Tibial nerve (tissue), 4 donors: Measurements from ENCODE around the gene RICTOR. TPM values are rescaled to one million over a fixed set of nuclear protein-coding genes. Genes with fewer than 3 reads are reported as not detected.

ENCODE experiments used
- DNase-seq, 2 donors: peaks; one replicate each; pipeline ENCODE4 v3.0.0-alpha.2; 2019; ENCODE audit warnings: low spot score in 2 of 2
- H3K27ac ChIP-seq, 4 donors: fragments of 200-600 bp; sonication (generic) in 3 of 4; one replicate each; pipeline ENCODE4 v1.5.1; 2017 to 2019; ENCODE audit warnings: mild to moderate bottlenecking in 1 of 4
- H3K27me3 ChIP-seq, 2 donors: fragments of 200-600 bp; sonication (generic) in 1 of 2; one replicate each; pipeline versions ENCODE4 v1.5.1 to v1.6.0; 2017 to 2019
- H3K36me3 ChIP-seq, 3 donors: fragments of 200-600 bp; sonication (generic); one replicate each; pipeline ENCODE4 v1.5.1; 2018 to 2019
- H3K4me1 ChIP-seq, 4 donors: fragments of 200-600 bp; sonication (generic) in 3 of 4; one replicate each; pipeline ENCODE4 v1.5.1; 2017 to 2019
- H3K4me3 ChIP-seq, 4 donors: fragments of 200-600 bp; sonication (generic) in 3 of 4; one replicate each; pipeline ENCODE4 v1.5.1; 2017 to 2019; ENCODE audit warnings: mild to moderate bottlenecking in 1 of 4, moderate library complexity in 1 of 4
- H3K9me3 ChIP-seq, 4 donors: fragments of 200-600 bp; sonication (generic) in 3 of 4; one replicate each; pipeline ENCODE4 v1.5.1; 2017 to 2019
- EP300 ChIP-seq, 2 donors: sonication (generic); formaldehyde crosslinking; IDR thresholded peaks; one replicate each; pipeline ENCODE4 v1.6.1; 2017; ENCODE audit warnings: antibody characterized with exemption in 2 of 2, mild to moderate bottlenecking in 1 of 2
- POLR2A ChIP-seq, 2 donors: fragments of 450-650 bp; IDR thresholded peaks; one replicate each; pipeline ENCODE4 v1.6.1; 2017; ENCODE audit warnings: antibody characterized with exemption in 2 of 2, mild to moderate bottlenecking in 2 of 2, moderate library complexity in 2 of 2
- WGBS, 2 donors: methylation state at CpG; one replicate each; pipeline ENCODE4 v1.1.5; 2018; 5-methylcytosine and 5-hydroxymethylcytosine counted together
- total RNA-seq, 4 donors: library from RNA; depleted of rRNA; stranded (reverse); fragments of >200 nt; gene quantifications; one replicate each; pipeline ENCODE4 v1.1.0, GENCODE V29; 2016
- TF ChIP-seq, protein P1 (sequence below), 5 experiments: fragments of 200-600 bp in 3 of 5; fragments of 450-650 bp in 2 of 5; sonication (generic) in 3 of 5; IDR thresholded peaks; one replicate each; pipeline ENCODE4 v1.5.1; 2016 to 2019; ENCODE audit warnings: antibody characterized with exemption in 5 of 5, mild to moderate bottlenecking in 3 of 5, moderate library complexity in 2 of 5

RICTOR gene
- total RNA-seq, 4 donors from 2014 or later, result 33.9 to 59.0 (median 44.3) TPM

- 82 to 84% methylated on average over 7 of the region's 7 CpGs for WGBS, 2 donors
These were observed 50.2 kb downstream of the RICTOR start for GRCh38 chr5:39024005-39024404.

DNA sequence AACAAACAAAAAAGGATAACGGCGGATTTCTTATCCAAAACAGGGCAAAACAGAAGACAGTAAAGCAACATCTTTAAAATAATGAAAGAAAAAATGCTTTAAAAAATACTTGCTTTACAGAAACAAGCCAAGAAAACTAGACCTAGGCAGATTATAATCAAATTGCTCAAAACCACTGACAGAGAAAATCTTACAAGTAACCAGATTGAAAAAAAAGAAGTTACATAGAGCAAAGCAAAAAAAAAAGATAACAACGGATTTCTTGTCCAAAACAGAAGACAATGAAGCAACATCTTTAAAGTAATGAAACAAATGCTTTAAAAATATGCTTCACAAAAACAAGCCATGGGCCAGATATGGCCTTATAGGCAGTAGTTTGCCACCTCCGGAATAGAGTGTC lies 51.1 kb downstream of the RICTOR start:
- 81 to 82% methylated on average over 4 of the region's 4 CpGs for WGBS, 2 donors
- Histone ChIP-seq H3K27me3 (no peaks in the 10 kb centered on the region), H3K27ac (no peak overlapping the region), H3K9me3 (peaks cover 0 to 5% (median 0%) of the 10 kb centered on the region in 4 donors), H3K4me3 (no peak overlapping the region), H3K36me3 (peaks cover 0 to 25% (median 0%) of the 10 kb centered on the region in 3 donors), H3K4me1 (peaks cover 0 to 24% (median 5%) of the 10 kb centered on the region in 4 donors)
- no peak for TF ChIP-seq POLR2A (IDR thresholded peaks at IDR 0.05)
- TF ChIP-seq, protein P1, sequence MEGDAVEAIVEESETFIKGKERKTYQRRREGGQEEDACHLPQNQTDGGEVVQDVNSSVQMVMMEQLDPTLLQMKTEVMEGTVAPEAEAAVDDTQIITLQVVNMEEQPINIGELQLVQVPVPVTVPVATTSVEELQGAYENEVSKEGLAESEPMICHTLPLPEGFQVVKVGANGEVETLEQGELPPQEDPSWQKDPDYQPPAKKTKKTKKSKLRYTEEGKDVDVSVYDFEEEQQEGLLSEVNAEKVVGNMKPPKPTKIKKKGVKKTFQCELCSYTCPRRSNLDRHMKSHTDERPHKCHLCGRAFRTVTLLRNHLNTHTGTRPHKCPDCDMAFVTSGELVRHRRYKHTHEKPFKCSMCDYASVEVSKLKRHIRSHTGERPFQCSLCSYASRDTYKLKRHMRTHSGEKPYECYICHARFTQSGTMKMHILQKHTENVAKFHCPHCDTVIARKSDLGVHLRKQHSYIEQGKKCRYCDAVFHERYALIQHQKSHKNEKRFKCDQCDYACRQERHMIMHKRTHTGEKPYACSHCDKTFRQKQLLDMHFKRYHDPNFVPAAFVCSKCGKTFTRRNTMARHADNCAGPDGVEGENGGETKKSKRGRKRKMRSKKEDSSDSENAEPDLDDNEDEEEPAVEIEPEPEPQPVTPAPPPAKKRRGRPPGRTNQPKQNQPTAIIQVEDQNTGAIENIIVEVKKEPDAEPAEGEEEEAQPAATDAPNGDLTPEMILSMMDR (IDR thresholded peaks at IDR 0.05), result no peak
- TF ChIP-seq EP300 (IDR thresholded peaks at IDR 0.05), result no peak
- no peak for DNase-seq

More at GRCh38 chr5:39024005-39024404, 50.2 kb downstream of the RICTOR start:
- Histone ChIP-seq H3K9me3 (peaks cover 0 to 11% (median 0%) of the 10 kb centered on the region in 4 donors), H3K4me1 (peaks cover 0 to 24% (median 5%) of the 10 kb centered on the region in 4 donors), H3K4me3 (no peak overlapping the region), H3K36me3 (peaks cover 0 to 28% (median 0%) of the 10 kb centered on the region in 3 donors), H3K27me3 (no peaks in the 10 kb centered on the region), H3K27ac (no peak overlapping the region)
- DNase-seq, result no peak
- TF ChIP-seq POLR2A (IDR thresholded peaks at IDR 0.05) (no peak), EP300 (IDR thresholded peaks at IDR 0.05) (no peak)
- TF ChIP-seq, protein P1 (IDR thresholded peaks at IDR 0.05), result no peak

DNA sequence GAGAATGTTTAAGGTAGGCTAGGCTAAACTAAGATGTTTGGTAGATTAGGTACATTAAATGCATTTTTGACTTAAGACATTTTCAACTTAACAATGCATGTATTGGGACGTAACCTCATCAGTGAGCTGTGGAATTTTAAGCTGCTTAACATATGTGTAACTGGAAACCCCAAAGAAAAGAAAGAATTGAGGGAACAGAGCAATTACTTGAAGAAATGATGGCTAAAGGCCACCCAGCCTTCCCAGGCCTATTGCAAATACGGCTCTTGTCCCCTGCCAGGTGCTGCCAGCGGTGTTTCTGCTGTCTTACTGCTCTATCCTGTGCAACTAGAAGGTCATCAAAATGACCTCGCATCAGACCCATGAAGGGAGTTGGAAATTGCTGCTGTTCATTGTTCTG lies 52.0 kb downstream of the RICTOR start:
- no peaks in the 10 kb centered on the region for H3K27me3 ChIP-seq
- peaks cover 0 to 24% (median 5%) of the 10 kb centered on the region in 4 donors for H3K4me1 ChIP-seq
- TF ChIP-seq, protein P1 (IDR thresholded peaks at IDR 0.05), result no peak
- TF ChIP-seq POLR2A (IDR thresholded peaks at IDR 0.05) (no peak), EP300 (IDR thresholded peaks at IDR 0.05) (no peak)
- 86 to 87% methylated on average over 4 of the region's 4 CpGs for WGBS, 2 donors
- no peak for DNase-seq
- H3K27ac ChIP-seq, result no peak overlapping the region
- no peak overlapping the region for H3K4me3 ChIP-seq
- no peaks in the 10 kb centered on the region for H3K9me3 ChIP-seq
- H3K36me3 ChIP-seq, result peaks cover 0 to 26% (median 0%) of the 10 kb centered on the region in 3 donors

DNA sequence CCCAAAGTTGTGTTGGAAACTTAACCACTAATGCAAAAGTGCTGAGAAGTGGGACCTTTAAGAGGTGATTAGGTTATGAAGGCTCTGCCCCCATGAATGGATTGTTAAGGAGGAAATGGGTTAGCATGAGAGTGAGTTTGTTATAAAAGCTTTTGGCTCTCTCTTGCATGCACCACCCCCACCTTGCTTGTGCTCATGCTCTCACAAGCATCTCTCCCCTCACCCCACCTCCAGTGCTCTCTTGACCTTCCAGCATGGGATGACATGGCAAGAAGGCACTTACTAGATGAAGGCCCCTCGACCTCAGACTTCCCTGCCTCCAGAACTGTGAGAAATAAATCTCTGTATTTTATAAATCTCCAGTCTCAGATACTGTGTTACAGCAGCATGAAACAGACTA lies 52.8 kb downstream of the RICTOR start:
- Histone ChIP-seq H3K4me3 (no peak overlapping the region), H3K27me3 (no peaks in the 10 kb centered on the region), H3K4me1 (peaks cover 0 to 29% (median 5%) of the 10 kb centered on the region in 4 donors), H3K27ac (no peak overlapping the region), H3K9me3 (no peaks in the 10 kb centered on the region), H3K36me3 (peaks cover 0 to 25% (median 0%) of the 10 kb centered on the region in 3 donors)
- DNase-seq, result no peak
- WGBS, 2 donors, result 24 to 50% methylated on average over 1 of the region's 1 CpG
- TF ChIP-seq EP300 (IDR thresholded peaks at IDR 0.05), result no peak
- no peak for TF ChIP-seq POLR2A (IDR thresholded peaks at IDR 0.05)
- TF ChIP-seq, protein P1 (IDR thresholded peaks at IDR 0.05), result no peak

- 88 to 91% methylated on average over 3 of the region's 3 CpGs for WGBS, 2 donors
- H3K36me3 ChIP-seq, result peaks cover 0 to 21% (median 0%) of the 10 kb centered on the region in 3 donors
These were observed 53.7 kb downstream of the RICTOR start for GRCh38 chr5:39020458-39020857.

More at GRCh38 chr5:39020458-39020857, 53.7 kb downstream of the RICTOR start:
- TF ChIP-seq EP300 (IDR thresholded peaks at IDR 0.05) (no peak), POLR2A (IDR thresholded peaks at IDR 0.05) (no peak)
- TF ChIP-seq, protein P1 (IDR thresholded peaks at IDR 0.05), result no peak
- H3K9me3 ChIP-seq, result no peaks in the 10 kb centered on the region
- H3K4me3 ChIP-seq, result no peak overlapping the region
- H3K4me1 ChIP-seq, result peaks cover 0 to 39% (median 7%) of the 10 kb centered on the region in 4 donors
- H3K27me3 ChIP-seq, result no peaks in the 10 kb centered on the region
- no peak overlapping the region for H3K27ac ChIP-seq
- no peak for DNase-seq
